SU-DHL-6 (cell line): ENCODE data around the gene CHST1.

Experiments
- EZH2phosphoT487 ChIP-seq: fragments of 200-600 bp; sonication (generic), shearing (Covaris generic); conservative IDR thresholded peaks from 2 replicates; pipeline ENCODE4 v1.6.1; 2018; ENCODE audit warnings: mild to moderate bottlenecking, antibody characterized with exemption, low read length, moderate library complexity, mixed read lengths
- TF ChIP-seq, protein P1 (sequence below): fragments of 200-600 bp; sonication (generic); IDR thresholded peaks from one replicate; pipeline ENCODE4 v1.5.1; 2017; ENCODE audit warnings: antibody characterized with exemption, mild to moderate bottlenecking, low read length, moderate library complexity; ENCODE audit not compliant: insufficient read depth, poor library complexity, severe bottlenecking

DNA sequence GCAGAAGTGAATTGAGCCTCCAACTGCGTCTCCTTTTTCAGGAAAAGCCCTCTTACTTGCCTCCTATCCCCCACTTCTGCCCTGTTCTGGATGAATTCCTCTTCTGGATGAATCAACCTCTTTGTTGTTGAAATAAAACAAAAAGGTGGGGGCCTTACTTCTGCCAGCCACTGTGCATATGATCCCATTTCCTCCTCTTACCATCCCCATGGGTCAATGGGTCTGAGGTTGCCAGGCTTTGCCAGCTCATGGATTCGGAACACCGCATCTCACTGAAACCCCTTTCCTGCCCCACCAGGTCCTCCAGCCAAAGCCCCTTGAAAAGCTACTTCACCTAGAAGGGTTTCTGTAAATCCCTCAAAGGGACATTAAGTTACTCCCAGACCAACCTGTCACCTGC is 3.7 kb upstream of the CHST1 start:
- TF ChIP-seq, protein P1, sequence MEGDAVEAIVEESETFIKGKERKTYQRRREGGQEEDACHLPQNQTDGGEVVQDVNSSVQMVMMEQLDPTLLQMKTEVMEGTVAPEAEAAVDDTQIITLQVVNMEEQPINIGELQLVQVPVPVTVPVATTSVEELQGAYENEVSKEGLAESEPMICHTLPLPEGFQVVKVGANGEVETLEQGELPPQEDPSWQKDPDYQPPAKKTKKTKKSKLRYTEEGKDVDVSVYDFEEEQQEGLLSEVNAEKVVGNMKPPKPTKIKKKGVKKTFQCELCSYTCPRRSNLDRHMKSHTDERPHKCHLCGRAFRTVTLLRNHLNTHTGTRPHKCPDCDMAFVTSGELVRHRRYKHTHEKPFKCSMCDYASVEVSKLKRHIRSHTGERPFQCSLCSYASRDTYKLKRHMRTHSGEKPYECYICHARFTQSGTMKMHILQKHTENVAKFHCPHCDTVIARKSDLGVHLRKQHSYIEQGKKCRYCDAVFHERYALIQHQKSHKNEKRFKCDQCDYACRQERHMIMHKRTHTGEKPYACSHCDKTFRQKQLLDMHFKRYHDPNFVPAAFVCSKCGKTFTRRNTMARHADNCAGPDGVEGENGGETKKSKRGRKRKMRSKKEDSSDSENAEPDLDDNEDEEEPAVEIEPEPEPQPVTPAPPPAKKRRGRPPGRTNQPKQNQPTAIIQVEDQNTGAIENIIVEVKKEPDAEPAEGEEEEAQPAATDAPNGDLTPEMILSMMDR, result no peak
- TF ChIP-seq EZH2phosphoT487, result no peak
